IPS DF 6.9 (cell line): ENCODE results near the gene PES1.
"Not testable (repeated sequence)": the region's sequence is repeated elsewhere in the genome, so short reads cannot be mapped to it uniquely, and the experiment has no call there.

Experiments used
- DNase-seq: peaks from one replicate; pipeline ENCODE4 v3.0.0-alpha.2; 2013; ENCODE audit warnings: low read depth, low spot score
- H3K27ac ChIP-seq: one replicate; pipeline ENCODE4 v1.5.1; 2013; ENCODE audit warnings: low read length, control low read depth
- H3K27me3 ChIP-seq: 2 replicates; pipeline ENCODE4 v1.6.1; 2013; ENCODE audit warnings: mild to moderate bottlenecking, low read length; ENCODE audit not compliant: control insufficient read depth, insufficient read depth
- H3K36me3 ChIP-seq: 2 replicates; pipeline ENCODE4 v1.6.1; 2013; ENCODE audit warnings: low read length; ENCODE audit not compliant: control insufficient read depth, insufficient read depth
- H3K4me1 ChIP-seq: 2 replicates; pipeline ENCODE4 v1.6.1; 2013; ENCODE audit warnings: low read length; ENCODE audit not compliant: control insufficient read depth, insufficient read depth
- H3K4me3 ChIP-seq: 2 replicates; pipeline ENCODE4 v1.5.1; 2013; ENCODE audit warnings: mild to moderate bottlenecking, low read length
- H3K9me3 ChIP-seq: 2 replicates; pipeline ENCODE4 v1.6.1; 2013; ENCODE audit warnings: low read length, inconsistent platforms; ENCODE audit not compliant: control insufficient read depth, insufficient read depth
- WGBS: extraction: QIAGEN DNeasy Blood & Tissue Kit; methylation state at CpG from one replicate; pipeline ENCODE4 v1.1.7; 2013; ENCODE audit warnings: mixed read lengths, missing lambda C conversion rate; ENCODE audit not compliant: insufficient read length, insufficient coverage; 5-methylcytosine and 5-hydroxymethylcytosine counted together

PES1 gene

DNA sequence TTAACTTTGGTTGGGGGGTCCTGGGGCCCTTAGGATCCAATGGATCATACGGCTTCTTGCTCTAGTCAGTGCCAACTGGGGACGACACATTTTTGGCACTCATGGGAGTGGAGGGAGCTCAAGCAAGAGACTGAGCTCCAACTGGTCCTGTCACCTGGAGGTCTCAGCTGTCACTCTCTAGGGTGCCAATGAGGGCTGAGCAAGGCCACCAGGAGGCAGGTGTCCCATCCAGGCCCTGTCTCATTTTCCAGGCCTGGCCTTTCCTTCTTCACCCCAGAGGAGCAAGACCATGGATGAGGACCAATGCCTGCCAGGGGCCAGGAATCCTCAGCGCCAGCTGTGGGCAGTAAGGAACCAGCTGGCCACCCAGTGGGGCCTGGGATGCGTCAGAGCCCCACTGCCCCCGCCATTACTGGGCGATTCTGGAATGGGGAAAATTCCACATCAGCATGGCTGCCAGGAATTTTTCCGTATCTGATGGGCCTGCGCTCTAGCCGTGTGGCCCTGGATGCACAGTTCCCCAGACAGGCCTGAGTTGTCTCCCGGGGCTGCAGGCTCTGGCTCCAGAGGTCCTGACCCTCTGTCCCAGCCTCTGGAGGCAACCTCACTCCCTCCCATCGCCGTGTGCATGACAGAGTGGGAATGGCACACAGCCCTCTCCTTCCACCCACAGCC lies 16.6 kb downstream of the PES1 start:
- no peak for DNase-seq
- Histone ChIP-seq H3K9me3 (no peaks in the 10 kb centered on the region), H3K36me3 (peaks cover 42% of the 10 kb centered on the region), H3K4me3 (peak overlapping the region; percentile 44; the same call in 1 of the 2 replicates), H3K27me3 (no peaks in the 10 kb centered on the region), H3K4me1 (peaks cover 11% of the 10 kb centered on the region), H3K27ac (no peak overlapping the region)
- WGBS = no CpG with 5 or more reads among the region's 12 CpGs

DNA sequence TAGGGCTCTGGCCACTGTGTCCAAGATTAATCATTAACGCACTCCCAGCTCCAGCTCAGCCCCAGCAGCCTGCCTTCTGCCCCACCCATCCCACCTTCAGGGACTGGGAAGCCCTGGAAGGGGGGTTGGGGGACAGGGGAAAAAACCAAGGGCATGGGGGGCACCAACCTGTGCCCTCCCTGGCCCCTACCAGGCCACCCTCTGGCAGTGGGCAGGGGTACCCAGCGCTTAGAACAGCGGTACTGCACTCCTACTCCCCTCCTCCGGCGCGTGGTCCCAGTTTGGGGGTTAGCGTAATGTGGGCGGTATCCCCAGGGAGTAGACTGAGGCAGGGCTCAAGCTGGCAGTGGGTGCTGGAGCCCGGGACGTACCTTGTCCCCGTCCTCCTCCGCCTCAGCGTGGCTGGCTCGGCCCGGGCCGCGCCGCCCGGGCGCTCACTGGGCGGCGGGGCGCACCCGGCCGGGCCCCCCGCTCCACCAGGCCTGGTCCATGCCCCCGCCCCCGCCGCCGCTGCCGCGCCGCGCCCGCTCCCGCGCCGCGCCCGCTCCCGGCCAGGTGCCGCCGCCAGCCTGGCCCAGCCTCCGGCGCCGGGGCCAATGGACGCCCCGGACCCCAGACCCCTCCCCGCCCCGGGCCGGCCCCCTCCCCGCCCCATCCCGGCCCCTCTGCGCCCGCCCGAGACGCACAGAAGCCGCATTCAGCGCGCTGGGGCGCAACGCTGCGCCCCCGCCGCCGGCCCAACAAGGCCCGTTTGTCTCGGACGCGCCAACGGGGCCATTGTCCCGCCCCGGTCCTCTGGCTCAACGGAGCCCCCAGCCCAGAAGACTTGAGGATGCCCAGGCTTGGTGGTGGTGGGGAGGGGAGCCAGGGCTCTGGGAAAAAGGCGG lies 17.4 kb downstream of the PES1 start, which contains the start of gene GAL3ST1:
GAL3ST1 (minus strand) TSS at position 571 of the 887 bp plus-strand sequence. CDS start 17,273 bp downstream, outside the sequence.
- no CpG with 5 or more reads among the region's 75 CpGs for WGBS
- no peaks in the 10 kb centered on the region for H3K27me3 ChIP-seq
- H3K27ac ChIP-seq = no peak within 1 kb of the TSS
- peaks cover 11% of the 10 kb centered on the region for H3K4me1 ChIP-seq
- H3K36me3 ChIP-seq = peaks cover 34% of the 10 kb centered on the region
- H3K9me3 ChIP-seq = no peaks in the 10 kb centered on the region
- H3K4me3 ChIP-seq = peak within 1 kb of the TSS; percentile 76
- DNase-seq = no peak

DNA sequence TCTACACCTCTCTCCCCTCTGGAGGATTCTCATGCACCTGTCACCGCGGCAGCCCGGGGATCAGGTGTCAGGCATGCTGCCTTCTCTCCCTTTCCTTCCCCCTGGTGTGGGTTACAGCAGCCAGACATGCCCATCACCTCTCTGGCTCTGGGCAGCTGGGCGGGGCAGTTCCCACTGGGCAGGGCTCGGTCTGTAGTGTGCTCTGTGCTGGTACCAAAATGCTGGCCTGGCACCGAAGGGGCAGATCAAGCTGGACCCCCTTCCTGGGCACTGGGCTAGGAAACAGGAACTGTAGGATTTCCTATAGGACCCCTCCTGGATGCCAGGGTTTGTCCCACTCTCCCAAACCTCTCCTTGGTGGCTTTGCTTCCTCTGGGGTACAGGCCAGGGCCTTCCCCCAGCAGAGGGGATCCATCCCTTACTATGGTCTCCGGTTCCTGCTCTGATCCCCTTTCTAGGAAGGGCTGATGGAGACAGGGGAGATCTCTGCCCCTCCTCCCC lies 18.1 kb downstream of the PES1 start:
- H3K27me3 ChIP-seq = no peaks in the 10 kb centered on the region
- H3K9me3 ChIP-seq = no peaks in the 10 kb centered on the region
- no peak overlapping the region for H3K27ac ChIP-seq
- H3K4me3 ChIP-seq = peak overlapping the region; percentile 76; the same call in 1 of the 2 replicates
- H3K4me1 ChIP-seq = peaks cover 11% of the 10 kb centered on the region
- DNase-seq = no peak
- H3K36me3 ChIP-seq = peaks cover 27% of the 10 kb centered on the region
- no CpG with 5 or more reads among the region's 7 CpGs for WGBS

DNA sequence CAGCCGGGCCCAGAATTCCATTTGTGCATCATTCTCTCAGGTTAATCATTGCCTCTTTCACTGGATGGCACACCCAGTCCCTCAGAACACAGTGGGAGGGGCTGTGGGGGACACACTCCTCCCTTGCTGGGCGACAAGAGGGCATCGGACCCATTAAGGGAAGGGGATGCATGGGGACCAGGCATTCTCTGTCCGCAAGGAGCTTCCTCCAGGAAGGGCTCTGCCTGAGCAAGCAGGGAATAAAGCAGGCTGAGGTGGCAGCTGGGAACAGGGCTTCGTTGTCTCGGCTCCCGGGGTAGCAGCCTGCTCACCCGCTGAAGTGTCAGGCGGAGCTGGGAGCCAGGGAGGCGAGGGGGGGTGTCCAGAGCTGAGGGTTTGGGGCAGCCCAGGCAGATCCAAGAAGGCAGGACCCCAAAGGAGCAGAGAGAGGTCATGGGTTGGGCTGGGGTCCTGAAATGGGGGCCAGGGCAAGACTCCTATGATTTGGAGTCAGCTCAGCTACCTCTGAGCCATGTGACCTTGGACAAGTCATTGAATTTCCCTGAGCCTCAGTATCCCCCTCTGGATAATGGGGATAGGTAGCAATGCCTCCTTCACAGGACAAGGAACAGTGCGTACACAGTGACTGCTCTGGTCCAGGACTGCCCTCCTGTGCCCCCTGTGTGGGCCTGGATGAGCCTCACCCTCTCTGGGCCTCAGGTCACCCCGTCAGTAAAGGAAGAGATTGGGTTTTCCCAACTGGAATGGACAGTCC lies 18.7 kb downstream of the PES1 start:
- no peaks in the 10 kb centered on the region for H3K27me3 ChIP-seq
- H3K4me1 ChIP-seq = peaks cover 11% of the 10 kb centered on the region
- H3K9me3 ChIP-seq = no peaks in the 10 kb centered on the region
- H3K36me3 ChIP-seq = peaks cover 21% of the 10 kb centered on the region; the same call in 1 of the 2 replicates
- no CpG with 5 or more reads among the region's 12 CpGs for WGBS
- no peak overlapping the region for H3K4me3 ChIP-seq
- no peak for DNase-seq
- no peak overlapping the region for H3K27ac ChIP-seq

DNA sequence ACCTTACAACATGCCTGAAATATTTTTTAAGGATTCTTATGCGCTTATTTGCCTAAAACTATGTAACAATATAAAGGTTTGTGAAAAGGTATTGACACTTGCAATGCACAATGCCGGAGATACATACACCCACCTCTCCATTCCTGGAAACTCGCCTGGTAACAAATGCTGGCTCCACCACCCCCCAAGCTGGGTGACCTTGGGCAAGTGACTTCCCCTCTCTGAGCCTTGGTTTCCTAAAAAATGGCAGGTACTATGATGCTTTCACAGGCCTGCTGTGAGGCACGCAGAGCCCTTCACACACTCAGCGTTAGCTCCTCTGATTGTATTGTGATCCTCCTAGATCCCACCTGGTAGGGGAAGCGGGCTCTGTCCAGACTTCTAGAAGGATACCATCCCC lies 19.5 kb downstream of the PES1 start:
- Histone ChIP-seq H3K27ac (no peak overlapping the region), H3K27me3 (no peaks in the 10 kb centered on the region), H3K9me3 (no peaks in the 10 kb centered on the region), H3K4me3 (no peak overlapping the region), H3K4me1 (peaks cover 11% of the 10 kb centered on the region), H3K36me3 (peaks cover 15% of the 10 kb centered on the region; the same call in 1 of the 2 replicates)
- DNase-seq = no peak
- no CpG with 5 or more reads among the region's 6 CpGs for WGBS

DNA sequence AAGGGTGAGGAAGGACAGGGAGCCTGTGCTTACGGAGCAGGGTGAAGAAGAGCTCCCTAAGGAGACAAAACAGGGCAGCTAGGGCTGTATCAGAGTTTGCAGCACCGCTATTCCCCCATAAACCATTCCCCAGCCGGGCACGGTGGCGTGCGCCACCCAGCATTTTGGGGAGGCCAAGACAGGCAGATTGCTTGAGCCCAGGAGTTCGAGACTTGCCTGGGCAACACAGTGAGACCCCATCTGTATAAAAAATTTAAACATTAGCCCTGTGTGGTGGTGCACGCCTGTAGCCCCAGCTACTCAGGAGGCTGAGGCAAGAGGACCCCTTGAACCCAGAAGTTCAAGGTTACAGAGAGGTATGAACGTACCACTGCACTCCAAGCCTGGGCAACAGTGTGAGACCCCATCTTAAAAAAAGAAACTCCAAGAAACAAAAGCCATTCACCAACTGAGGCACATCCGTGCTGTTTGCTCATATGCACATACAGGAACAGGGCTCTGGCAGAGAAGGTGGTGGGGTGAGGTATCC lies 22.0 kb downstream of the PES1 start:
- no peaks in the 10 kb centered on the region for H3K9me3 ChIP-seq
- H3K4me1 ChIP-seq = peaks cover 11% of the 10 kb centered on the region
- H3K27ac ChIP-seq = no peak overlapping the region
- no peaks in the 10 kb centered on the region for H3K27me3 ChIP-seq
- no CpG with 5 or more reads among the region's 10 CpGs for WGBS
- H3K36me3 ChIP-seq = no peaks in the 10 kb centered on the region
- no peak overlapping the region for H3K4me3 ChIP-seq
- no peak for DNase-seq

DNA sequence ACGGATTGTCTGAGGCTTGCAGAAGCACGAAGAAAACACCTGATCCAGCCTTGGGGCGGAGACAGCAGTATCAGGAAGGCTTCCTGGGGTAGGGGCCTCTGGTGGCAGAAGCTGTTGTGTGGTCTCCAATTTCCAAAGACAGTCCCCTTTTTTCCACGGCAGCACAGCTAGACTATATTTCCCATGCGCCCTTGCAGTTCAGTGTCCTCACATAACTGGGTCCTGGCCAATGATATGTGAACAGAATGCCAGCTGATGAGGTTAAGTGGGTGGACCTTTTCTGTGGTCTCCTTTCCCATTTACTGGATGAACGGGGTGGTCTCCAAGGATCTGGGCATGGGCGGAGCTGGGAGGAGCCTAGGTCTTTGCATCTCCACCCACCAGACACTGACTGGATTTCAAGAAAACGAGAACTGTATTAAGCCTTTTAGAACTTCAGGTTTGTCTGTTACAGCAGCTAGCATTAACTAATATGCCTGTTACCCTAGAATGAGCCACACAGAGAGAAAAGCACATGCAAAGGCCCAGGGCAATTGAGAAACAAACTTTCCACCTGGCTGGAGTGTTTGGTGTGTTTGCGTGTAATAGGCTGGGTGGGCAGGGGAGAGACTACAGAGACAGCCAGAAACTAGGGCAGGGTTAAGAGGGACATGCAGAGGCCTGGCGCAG lies 23.4 kb downstream of the PES1 start:
- H3K9me3 ChIP-seq = no peaks in the 10 kb centered on the region
- no CpG with 5 or more reads among the region's 10 CpGs for WGBS
- H3K27ac ChIP-seq = no peak overlapping the region
- no peak for DNase-seq
- peaks cover 7% of the 10 kb centered on the region for H3K4me1 ChIP-seq
- no peak overlapping the region for H3K4me3 ChIP-seq
- no peaks in the 10 kb centered on the region for H3K27me3 ChIP-seq
- no peaks in the 10 kb centered on the region for H3K36me3 ChIP-seq

DNA sequence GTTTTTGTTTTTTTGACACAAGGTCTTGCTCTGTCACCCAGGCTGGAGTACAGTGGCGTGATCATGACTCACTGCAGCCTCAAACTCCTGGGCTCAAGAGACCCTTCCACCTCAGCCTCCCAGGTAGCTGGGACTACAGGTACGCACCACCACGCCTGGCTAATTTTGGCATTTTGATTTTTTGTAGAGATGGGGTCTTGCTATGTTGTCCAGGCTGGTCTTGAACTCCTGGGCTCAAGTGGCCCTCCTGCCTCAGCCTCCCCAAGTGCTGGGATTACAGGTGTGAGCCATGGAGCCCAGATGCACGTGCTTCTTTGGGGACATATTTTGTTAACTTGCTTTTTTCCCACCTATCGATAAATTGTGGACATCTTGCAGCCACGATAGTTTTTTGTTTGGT lies 24.4 kb downstream of the PES1 start:
- H3K27ac ChIP-seq, H3K27me3 ChIP-seq, H3K4me1 ChIP-seq, DNase-seq, H3K9me3 ChIP-seq, H3K36me3 ChIP-seq, H3K4me3 ChIP-seq: not testable (repeated sequence)
- no CpG with 5 or more reads among the region's 6 CpGs for WGBS

DNA sequence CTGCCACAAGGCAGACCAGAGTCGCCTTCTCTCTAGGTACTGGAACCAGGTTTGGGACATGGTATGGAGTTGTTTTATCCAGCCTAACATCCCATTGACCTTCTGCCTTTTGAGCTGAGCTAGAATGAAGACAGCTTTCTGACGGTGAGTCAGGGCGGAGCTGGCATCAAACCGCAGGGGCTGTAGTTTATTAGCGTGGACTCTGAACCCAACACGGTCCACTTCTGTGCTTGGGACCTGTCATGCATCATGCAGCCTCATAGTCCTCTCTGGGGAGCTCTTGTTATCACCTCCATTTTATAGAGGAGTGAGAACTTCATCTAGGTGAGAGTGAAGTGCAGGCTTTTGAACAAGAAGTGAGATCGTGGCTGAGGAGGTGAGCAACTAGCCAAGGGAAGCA lies 25.6 kb downstream of the PES1 start:
- H3K9me3 ChIP-seq = no peaks in the 10 kb centered on the region
- H3K27ac ChIP-seq = no peak overlapping the region
- H3K27me3 ChIP-seq = no peaks in the 10 kb centered on the region
- no peaks in the 10 kb centered on the region for H3K36me3 ChIP-seq
- H3K4me3 ChIP-seq = no peak overlapping the region
- peaks cover 10% of the 10 kb centered on the region for H3K4me1 ChIP-seq
- no peak for DNase-seq
- no CpG with 5 or more reads among the region's 7 CpGs for WGBS
